ENCODE data around the gene VAMP4.

GRCh38 chr1:171739656-171740055, 2.2 kb downstream of the VAMP4 start:
- TF ChIP-seq RAD21 (IDR thresholded peaks at IDR 0.05; ENCODE audit: low read length) (no peak), CTCF (IDR thresholded peaks at IDR 0.05) (no peak), NFIC (IDR thresholded peaks at IDR 0.05; ENCODE audit: borderline replicate concordance) (no peak)
